Measurements from ENCODE around the gene DIS3L2.

Gene DIS3L2

DNA sequence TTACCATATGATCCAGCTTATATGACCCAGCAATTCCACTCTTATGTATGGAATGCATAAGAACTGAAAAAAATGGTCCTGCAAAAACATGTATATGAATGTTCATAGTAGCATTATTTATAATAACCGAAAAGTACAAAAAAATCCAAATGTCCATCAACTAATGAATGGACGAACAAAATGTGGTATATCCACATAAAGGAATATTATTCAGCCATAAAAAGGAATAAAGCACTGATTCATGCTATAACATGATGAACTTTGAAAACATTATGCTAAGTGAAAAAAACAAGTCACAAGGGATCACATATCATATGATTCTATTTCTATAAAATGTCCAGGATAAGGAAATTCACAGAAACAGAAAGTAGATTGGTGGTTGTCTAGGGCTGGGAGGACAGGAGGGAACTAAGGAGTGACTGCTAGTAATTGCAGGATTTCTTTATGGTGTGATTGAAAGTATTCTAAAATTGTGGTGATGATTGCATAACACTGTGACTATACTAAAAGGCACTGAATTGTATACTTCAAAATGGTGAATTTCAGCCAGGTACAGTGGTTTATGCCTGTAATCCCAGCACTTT is 10.0 kb upstream of the DIS3L2 start:
- no peak for DNase-seq (ENCODE audit: low read depth, low spot score)

DNA sequence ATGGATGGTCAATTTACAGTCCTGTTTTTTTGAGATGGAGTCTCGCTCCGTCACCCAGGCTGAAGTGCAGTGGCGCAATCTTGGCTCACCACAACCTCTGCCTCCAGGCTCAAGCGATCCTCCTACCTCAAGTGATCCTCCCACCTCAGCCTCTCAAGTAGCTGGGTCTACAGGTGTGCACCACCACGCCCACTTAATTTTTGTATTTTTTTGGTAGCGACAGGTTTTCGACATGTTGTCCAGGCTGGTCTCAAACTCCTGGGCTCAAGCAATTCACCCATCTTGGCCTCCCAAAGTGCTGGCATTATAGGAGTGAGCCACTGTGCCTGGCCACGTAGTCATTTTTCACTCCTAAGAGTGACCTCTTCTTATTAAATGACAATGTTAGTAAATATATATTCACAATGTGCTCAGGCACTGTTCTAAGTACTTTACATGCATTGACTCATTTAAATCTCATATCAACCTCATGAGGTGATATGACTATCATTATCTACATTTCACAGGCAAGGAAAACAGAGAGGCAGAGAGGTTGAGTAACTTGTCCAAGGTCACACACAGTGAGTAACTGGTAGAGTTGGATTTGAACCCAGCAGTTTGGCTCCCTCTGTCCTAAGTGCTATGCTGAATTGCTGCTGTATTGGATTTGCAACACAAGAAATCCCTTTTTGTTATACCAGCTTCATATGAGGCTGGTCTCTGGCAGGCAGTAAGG is 5.6 kb upstream of the DIS3L2 start:
- no peak for DNase-seq (ENCODE audit: low read depth, low spot score)

DNA sequence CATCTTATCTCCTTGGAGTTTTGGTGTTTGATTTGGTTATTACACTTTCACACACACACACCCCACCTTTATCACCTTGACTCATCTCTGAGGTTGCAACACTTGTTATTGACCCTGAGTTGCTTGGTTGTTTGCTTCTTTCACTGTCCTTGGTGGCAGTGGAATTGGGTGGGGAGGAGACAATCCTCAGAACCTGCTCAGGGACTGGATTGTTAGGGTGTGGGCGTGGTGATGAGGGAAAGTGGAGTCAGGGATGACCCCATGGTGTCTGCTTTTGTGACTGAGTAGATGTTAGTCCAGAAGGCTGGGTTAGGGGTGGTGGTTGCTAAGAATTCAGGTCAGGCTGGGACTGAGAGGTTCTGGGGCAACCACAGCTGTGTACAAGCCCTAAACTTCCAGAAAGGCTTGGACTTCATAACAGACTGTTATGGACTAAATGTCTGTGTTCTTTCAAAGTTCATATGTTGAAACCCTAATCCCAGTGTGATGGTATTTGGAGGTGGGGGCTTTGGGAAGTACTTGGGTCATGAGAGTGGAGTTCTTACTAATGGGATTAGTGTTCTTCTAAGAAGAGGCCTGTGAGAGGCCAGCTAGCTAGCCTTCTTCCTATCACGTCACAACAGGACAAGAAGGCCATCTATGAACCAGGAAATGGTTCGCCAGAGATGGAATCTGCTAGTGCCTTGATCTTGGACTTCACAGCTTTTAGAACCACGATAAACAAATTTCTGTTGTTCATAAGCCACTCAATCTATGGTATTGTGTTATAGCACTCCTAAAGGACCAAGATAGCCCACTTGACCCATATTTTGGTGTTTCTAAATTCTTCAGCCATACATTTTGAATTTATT is 3.4 kb upstream of the DIS3L2 start:
- no peak for DNase-seq (ENCODE audit: low read depth, low spot score)

DNA sequence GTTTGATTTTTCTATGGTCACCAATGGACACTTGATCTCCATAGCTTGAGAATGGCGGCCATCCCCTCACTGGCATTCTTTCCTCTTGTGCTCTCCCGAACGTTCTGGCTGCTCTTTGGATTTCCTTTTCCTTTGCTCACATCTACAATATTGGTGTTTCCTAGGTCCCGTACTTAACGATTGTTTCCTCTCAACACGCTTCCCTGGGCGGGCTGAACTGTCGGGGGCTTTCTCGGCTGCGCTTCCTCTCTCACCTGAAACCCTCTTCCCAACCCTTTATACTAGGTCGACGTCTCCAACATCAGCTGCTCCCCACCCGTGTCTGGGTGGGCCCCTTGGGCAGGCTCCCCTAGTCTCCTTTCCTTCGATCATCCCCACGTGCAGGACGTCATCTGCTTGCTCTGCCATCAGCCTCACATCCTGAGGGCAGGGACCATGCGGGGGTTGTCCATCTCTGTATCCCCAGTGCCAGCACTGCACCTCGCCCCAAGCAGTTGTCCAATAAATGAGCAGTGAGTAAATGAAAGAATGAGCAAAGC is 634 bp upstream of the DIS3L2 start:
- DNase-seq (ENCODE audit: low read depth, low spot score): no peak

DNA sequence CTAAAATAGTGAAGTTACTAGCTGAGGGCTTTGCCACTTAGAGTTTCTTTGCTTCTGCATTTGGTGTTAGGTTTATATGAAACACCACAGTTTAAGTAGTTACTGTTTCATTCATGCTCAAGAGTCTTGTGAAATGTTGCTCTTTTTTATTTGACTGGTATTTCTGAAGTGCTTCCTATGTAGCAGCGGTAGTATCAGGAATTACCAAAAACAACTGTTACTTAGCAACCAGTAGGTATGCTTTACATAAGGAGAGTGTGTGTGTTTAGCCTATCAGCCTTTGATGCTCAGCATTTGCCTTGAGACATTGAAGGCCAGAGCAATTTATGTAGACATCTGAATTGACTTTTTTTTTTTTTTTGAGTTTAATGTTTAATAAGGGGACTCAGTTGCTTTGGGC is 3.6 kb downstream of the DIS3L2 start:
- DNase-seq (ENCODE audit: low read depth, low spot score): no peak

DNA sequence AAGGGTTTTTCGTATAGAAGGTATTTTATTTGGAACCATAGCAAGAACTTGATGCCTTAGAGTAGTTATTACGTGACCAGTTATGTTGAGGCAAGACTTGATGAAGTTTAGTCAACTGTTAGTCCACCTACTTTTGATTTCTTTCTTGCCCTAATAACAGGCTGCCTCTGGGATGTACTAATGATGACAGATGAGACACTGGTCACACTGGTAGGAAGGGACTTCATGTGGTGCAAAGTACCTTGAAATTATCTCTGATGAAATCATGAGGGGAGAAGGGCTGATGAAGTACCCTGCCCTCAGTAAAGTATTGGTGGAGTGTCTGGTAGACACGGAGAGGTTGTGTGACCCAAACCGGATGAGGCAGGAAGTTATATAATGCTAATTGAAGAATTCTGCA is 5.4 kb downstream of the DIS3L2 start:
- no peak for DNase-seq (ENCODE audit: low read depth, low spot score)

DNA sequence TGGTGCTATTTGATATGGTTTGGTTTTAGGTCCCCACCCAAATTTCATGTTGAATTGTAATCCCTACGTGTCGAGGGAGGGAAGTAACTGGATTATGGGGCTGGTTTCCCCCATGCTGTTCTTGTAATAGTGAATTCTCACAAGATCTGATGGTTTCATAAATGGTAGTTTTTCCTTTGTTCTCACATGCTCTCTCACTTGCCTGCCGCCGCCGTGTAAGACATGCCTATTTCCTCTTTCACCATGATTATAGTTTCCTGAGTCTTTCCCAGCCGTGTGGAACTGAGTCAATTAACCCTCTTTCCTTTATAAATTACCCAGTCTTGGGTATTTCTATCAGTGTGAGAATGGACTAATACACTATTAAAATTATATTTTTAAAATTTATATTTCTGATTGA is 7.3 kb downstream of the DIS3L2 start:
- no peak for DNase-seq (ENCODE audit: low read depth, low spot score)

DNA sequence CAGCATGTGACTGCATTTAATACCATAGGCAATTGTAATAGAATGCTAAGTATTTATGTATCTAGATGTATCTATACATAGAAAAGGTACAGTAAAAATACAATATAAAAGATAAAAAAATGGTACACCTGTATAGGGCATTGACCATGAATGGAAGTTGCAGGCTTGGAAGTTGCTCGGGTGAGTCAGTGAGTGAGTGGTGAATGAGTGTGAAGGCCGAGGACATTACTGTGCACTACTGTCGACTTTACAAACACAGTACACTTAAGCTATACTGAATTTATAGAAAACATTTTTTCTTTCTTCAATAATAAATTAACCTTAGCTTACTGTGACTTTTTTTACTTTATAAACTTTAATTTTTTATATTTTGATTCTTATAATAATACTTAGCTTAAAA is 8.9 kb downstream of the DIS3L2 start:
- no peak for DNase-seq (ENCODE audit: low read depth, low spot score)

DNA sequence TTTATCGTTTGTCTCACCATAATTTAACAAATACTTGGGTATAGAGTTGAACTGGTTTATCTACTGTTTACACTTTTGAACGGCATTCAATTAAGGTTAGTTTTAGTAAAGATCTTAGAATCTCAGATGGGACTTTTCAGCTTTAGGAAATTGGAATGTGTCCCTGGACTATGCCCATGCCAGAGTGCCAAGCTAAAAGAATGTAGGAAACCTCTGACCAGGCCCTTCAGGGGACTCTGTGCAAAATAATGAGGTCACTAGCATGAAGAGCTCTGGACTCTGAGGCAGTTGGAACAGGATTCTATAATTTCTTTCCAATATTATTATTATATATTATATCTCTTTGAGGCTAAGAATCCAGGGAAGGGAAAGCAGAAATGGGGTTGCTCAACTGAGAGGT is 13.5 kb downstream of the DIS3L2 start:
- no peak for DNase-seq (ENCODE audit: low read depth, low spot score)

DNA sequence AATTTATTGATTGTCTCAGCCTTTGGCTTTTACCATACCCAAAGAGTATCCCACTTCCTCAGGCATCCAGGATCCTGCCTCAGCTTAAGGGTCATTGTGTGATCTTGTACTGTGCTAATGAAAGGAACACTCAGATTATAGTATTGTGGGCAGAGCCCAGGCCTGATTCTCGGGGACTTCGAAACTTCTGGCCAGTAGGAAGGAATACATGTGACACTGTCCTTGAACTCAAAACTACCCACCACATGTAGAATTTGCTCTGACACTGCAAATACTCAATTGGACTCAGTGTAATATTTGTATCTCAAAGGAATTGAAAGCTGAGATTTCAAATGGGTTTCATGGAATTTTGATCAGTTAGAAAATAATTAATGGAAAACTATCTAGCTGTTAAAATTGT is 15.9 kb downstream of the DIS3L2 start:
- DNase-seq (ENCODE audit: low read depth, low spot score): no peak

DNA sequence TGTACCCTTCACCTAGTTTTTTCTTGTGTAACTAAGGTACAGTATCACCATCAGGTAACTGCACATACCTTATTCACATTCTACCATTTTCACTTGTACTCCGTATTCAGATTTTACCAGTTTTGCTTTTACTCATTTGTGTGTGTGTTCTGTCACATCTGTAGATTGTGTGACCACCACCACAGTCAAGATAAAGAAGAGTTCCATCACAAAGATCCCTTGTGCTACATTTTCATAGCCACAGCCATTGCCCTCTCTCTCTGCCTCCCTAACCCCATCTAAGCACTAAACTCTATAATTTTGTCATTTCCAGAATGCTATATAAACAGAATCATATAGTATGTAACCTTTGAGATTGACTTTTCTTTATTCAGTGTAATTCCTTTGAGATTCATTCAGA is 23.5 kb downstream of the DIS3L2 start:
- DNase-seq (ENCODE audit: low read depth, low spot score): no peak

DNA sequence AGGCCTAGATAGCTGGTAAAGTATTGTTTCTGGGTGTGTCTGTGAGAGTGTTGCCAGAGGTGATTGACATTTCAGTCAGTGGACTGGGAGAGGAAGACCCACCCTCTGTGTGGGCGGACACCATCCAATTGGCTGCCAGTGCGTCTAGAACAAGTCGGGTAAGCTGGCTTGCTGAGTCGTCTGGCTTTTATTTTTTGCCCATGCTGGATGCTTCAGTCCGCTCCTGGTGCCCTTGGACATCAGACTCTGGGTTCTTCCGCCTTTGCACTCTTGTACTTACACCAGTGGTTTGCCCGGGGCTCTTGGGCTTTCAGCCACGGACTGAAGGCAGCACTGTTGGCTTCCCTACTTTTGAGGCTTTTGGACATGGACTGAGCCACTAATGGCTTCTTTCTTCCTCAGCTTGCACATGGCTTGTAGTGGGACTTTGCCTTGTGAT is 24.3 kb downstream of the DIS3L2 start:
- DNase-seq (ENCODE audit: low read depth, low spot score): no peak

DNA sequence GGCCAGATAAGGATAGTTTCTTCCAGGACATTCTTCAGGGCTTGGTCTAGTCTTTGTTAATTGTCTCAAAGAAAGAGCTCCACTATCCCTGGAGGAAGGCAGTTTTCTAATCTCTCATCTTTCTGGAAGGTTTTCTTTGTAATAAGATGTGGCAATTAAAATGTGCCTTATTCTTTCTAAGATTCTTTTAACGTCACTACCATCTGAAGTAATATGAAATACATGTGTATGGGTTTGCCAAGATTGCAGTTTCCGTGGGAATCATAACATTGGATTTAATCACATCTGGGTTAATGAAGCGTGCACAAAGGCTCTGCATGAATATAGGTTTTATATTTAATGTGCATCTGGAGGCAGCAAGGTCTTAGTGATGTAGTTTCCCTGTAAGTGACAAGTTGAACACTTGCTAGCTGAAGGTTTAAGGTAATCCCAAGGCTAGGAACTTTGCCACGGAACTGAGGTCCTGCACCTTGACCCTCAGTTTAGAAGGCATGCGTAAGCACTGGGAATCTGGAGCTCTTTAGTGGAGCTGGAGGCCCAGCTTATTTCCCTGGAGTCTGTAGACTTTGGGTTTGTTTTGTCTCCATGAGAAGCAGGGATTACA is 25.7 kb downstream of the DIS3L2 start:
- DNase-seq (ENCODE audit: low read depth, low spot score): no peak

DNA sequence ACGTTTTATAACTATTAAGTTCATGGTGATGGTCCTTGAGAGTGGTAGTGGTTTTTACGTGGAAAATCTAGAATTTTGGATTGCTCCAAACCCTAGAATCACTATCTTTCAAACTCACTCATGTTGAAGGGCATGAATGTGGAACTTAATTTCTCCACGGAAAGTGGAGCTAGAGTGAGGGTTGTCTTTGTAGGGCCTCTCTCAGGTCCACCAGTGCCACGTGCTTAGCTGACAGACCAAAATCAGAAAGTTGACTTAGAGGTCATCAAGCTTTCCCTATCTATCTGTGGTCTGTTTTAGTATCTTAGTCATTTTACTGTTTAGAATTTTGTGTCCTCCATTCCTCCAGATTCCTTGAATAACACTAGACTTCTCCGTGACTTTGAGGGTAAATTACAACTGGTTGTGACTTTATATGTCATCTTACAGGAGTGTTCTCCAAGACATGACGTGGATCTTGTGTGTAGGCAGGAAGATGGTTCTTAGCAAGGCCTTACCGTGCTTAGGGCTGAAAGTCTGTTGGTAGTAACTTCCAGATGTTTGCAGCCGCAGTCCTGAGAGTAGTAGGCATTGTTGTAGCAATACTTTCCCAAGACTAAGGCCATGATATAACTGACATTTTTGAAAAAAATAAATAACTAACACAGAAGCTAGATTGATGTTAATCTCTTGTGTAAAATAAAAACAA is 26.8 kb downstream of the DIS3L2 start:
- DNase-seq (ENCODE audit: low read depth, low spot score): no peak

DNA sequence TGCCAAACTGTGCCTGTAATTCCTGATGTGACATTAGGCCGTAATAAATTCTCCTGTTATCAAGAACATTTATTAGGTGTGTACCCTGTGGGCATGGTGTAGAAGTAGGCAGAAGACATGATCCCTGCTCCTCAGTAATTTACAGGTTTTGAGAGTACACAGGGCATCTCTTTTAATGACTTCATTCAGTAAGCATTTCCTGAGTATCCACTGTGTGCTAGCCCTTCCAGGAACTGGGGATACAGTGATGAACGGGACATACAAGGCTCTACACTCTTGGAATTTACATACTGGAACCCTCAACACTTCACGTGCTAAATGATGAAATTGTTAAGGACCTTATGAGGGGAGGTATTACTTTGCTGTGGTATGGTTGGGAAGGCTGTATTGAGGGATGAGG is 30.2 kb downstream of the DIS3L2 start:
- no peak for DNase-seq (ENCODE audit: low read depth, low spot score)

DNA sequence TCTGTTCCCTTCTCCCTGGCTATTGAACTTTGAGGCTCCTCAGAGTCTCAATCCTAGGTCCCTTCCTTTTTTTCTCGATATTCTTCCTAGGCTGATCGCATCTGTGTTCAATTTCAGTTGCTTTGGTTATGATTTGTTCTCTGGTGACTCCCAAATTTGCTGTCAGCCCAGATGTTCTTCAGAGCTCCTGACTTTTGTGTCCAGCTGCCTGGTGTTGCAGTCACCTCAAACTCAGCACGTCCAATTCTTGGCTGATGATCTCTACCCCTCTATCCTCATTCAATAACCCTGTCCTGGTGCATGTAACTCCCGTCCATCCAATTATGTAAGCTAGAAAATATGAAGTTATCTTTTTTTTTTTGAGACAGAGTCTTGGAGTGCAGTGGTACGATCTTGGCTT is 31.4 kb downstream of the DIS3L2 start:
- no peak for DNase-seq (ENCODE audit: low read depth, low spot score)

DNA sequence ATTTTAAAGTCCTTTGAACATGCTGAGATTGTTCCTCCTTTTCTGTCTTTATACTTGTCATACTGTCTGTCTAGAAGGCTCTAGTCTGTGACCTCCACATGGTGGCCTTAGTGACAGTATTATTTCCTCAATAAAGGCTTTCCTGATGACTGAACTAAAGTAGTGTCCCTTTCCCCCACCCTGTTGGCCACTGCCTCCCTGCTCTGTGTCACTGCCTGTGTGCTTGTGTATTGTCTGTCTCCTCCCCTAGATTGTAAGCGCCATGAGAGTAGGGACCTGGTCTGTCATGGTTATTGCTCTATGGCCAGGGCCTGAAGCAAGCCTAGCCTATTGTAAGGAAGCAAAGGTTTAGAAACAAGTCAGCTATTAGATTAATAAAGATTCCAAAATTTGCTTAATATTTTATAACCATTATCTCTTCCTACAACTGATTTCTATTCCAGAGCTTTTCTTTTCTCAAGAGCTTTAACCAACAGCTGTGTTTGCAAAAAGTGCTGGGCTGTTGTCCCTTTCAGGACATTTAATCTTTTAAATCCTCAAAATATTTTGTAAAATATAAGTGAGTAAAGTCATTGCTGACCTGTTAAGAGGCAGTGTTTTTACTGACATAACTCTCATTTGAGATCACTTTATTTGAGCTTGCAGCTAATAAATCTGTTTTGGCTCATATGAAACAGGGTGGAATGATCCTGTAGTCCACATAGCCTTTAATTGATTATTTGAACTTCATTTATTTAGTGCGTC is 35.5 kb downstream of the DIS3L2 start:
- DNase-seq (ENCODE audit: low read depth, low spot score): no peak

DNA sequence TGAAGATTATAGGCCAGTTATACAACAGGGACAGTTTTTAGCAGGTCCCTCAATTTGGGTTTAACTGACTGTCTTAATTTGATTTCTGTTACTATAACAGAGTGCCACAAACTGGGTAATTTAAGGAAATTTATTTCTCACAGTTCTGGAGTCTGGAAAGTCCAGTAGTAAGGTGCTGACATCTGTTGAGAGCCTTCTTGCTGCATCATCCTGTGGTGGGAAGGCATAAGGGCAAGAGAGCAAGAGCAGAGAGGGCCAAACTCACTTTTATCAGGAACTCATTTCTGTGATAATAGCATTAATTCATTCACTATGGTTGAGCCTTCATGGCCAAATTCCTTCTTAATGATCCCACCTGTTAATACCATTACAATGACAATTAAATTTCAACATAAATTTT is 36.5 kb downstream of the DIS3L2 start:
- no peak for DNase-seq (ENCODE audit: low read depth, low spot score)

DNA sequence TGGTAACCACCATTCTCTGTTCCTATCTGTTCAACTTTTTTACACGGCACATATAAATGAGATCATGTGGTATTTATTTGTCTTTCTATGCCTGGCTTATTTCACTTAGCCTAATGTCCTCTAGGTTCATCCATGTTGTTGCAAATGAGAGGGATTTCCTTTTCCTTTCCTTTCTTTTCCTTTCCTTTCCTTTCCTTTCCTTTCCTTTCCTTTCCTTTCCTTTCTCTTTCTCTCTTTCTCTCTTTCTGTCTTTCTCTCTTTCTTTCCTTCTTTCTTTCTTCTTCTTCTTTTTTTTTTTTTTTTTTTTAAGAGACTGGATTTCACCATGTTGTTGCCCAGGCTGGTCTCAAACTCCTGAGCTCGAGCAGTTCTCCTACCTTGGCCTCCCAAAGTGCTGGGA is 38.9 kb downstream of the DIS3L2 start:
- DNase-seq (ENCODE audit: low read depth, low spot score): no peak

DNA sequence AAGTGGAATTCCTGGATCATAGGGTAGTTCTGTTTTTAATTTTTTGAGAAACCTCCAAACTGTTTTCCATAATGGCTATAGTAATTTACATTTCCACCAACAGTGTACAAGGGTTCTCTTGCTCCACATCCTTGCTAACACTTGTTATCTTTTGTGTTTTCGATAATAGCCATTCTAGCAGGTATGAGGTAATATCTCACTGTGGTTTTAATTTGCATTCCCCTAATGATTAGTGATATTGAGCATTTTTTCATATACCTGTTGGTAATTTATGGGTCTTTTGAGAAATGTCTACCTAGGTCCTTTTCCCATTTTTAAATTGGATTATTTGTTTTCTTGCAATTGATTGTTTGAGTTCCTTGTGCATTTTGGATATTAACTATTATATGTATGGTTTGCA is 39.6 kb downstream of the DIS3L2 start:
- DNase-seq (ENCODE audit: low read depth, low spot score): no peak

DNA sequence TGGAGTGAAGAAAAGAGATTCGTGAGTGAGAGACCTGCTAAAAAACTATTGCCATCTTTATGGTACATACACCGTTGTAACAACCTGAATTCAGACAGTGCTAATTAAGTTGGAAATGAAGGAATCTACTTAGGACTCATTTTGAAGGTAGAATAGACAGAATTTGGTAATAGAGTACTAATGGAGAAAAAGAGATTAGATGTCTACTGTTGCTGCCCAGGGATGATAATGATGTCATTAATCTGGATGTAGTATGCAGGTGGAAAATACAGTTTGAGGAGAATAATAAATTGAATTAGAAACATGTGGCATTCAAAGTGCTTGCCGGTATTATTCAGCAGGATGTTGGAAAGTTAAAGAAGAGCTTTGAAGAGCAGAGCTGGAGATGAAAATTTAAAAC is 44.7 kb downstream of the DIS3L2 start:
- DNase-seq (ENCODE audit: low read depth, low spot score): no peak
